ENCODE results near the gene COP1. TPM values are rescaled to one million over a fixed set of nuclear protein-coding genes. Genes with fewer than 3 reads are reported as not detected.

Gene COP1
- total and polyA plus RNA-seq, 2 of the 4 experiments (the other 2 are of a cell fraction): 17.8 to 35.0 TPM

DNA sequence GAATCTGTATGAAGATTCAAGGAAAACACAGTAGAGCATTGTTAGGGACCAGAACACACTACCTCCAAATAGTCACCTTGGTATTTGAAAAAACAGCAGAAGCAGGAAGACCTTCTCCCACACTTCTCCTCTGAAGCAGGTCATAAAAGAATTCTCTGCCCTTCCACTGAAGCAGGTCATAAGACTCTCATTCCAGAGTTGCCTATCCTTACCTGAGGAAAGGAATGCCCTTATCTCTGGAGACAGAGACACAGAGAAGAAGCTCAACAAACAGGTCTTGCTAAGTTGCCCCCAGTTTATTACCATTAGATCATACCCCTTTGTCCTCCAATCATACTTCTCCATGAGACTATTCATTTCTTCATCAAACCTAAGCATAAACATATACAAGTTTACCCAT, 237.9 kb downstream of the COP1 start:
- ChIA-PET POLR2A (ENCODE audit: unreplicated experiment) (no interaction called here), CTCF (interaction anchor here (0.6 kb wide), 1 partner anchor 10 kb away, joined by 3 read pairs; no protein-coding TSS in a partner anchor)
- Histone ChIP-seq H3K4me2 (ENCODE audit: low read depth, low read length) (peak overlapping the region; percentile 30; the same call in 1 of the 2 replicates), H3K36me3 (ENCODE audit: control insufficient read depth, insufficient read depth, low read length) (peaks cover 6% of the 10 kb centered on the region), H2BK120ac (ENCODE audit: low read depth, low read length) (peak overlapping the region; percentile 61; the same call in 1 of the 2 replicates), H2AK5ac (ENCODE audit: low read depth, low read length) (peak overlapping the region; percentile 39; the same call in 1 of the 2 replicates), H2BK5ac (ENCODE audit: low read depth, low read length, poor library complexity, severe bottlenecking) (peak overlapping the region; percentile 82), H3K9ac (ENCODE audit: low read depth, low read length) (no peak overlapping the region), H4K91ac (ENCODE audit: insufficient read depth, low read depth, low read length) (peak overlapping the region; percentile 31; the same call in 1 of the 2 replicates), H3K4me1 (ENCODE audit: control insufficient read depth, insufficient read depth, low read length) (peaks cover 7% of the 10 kb centered on the region), H3K27ac (ENCODE audit: insufficient read depth, low read length) (no peak overlapping the region), H3K79me1 (ENCODE audit: low read depth in 1 of 2, low read length in 2 of 2) (peaks cover 4 to 6% of the 10 kb centered on the region in 2 experiments; a peak in 2 of 4 replicates), H4K5ac (ENCODE audit: low read depth, low read length) (peak overlapping the region; percentile 69; the same call in 1 of the 2 replicates), H4K20me1 (ENCODE audit: insufficient read depth, low read length) (no peaks in the 10 kb centered on the region; the same call in 1 of the 2 replicates), H3K18ac (ENCODE audit: low read depth, low read length) (peak overlapping the region; percentile 72; the same call in 1 of the 2 replicates), H3K4me3 (ENCODE audit: insufficient read depth, low read depth, low read length) (no peak overlapping the region), H3K9me3 (ENCODE audit: control insufficient read depth, insufficient read depth, low read length) (no peaks in the 10 kb centered on the region), H3K14ac (replicated peaks; ENCODE audit: low read depth, low read length) (peak overlapping the region; percentile 52; the same call in 1 of the 2 replicates), H2AFZ (replicated peaks; ENCODE audit: low read length, poor library complexity) (no peak overlapping the region), H3K9me1 (ENCODE audit: insufficient read depth, low read length) (no peaks in the 10 kb centered on the region), H3K4ac (ENCODE audit: low read depth, low read length) (peak overlapping the region; percentile 43; the same call in 1 of the 2 replicates), H3K23ac (ENCODE audit: low read depth, low read length) (no peak overlapping the region; the same call in 1 of the 2 replicates), H3K27me3 (ENCODE audit: control insufficient read depth, insufficient read depth, low read length) (no peaks in the 10 kb centered on the region), H2BK15ac (ENCODE audit: low read depth, low read length) (no peak overlapping the region), H2AK9ac (replicated peaks; ENCODE audit: low read depth, low read length, poor library complexity) (no peak overlapping the region), H3K56ac (ENCODE audit: extremely low read depth, insufficient read depth, low read length) (no peak overlapping the region; the same call in 1 of the 2 replicates), H4K8ac (ENCODE audit: low read depth in 2 of 2, low read length in 2 of 2) (0 out of 4 replicates have a peak overlapping the region, but pooled peaks of 1 of the 2 experiments have one; percentile 2), H2BK20ac (ENCODE audit: low read depth, low read length) (peak overlapping the region; percentile 56; the same call in 1 of the 2 replicates)
- dilution Hi-C loops (cut with HindIII; ENCODE audit: low sequenced_read_pairs, unreplicated experiment) (no loop called here), intact Hi-C loops (cut with micrococcal nuclease) (no loop called here), in situ Hi-C loops (cut with MboI; ENCODE audit: low sequenced_read_pairs) (no loop called here)
- TF ChIP-seq NFE2L2 (IDR thresholded peaks at IDR 0.05; ENCODE audit: low read depth, low read length) (no peak), MAZ (IDR thresholded peaks at IDR 0.05; ENCODE audit: borderline replicate concordance, low read depth, low read length) (no peak), MXI1 (IDR thresholded peaks at IDR 0.05; ENCODE audit: borderline replicate concordance, low read depth, low read length) (no peak), RFX5 (IDR thresholded peaks at IDR 0.05; ENCODE audit: low read depth, low read length) (no peak), BHLHE40 (IDR thresholded peaks at IDR 0.05; ENCODE audit: low read depth, low read length) (no peak), FOS (IDR thresholded peaks at IDR 0.05; ENCODE audit: low read depth, low read length) (no peak), MAFK (IDR thresholded peaks at IDR 0.05; ENCODE audit: low read depth, low read length) (no peak)
- ATAC-seq (ENCODE audit: low read depth) (peak; percentile 18), DNase-seq (no peak)
- BruUV-seq (replicated peaks): no TSS peak

Measured in IMR-90 (cell line).